GM12878 (cell line): ENCODE results near the gene NIPAL3. TPM values are rescaled to one million over a fixed set of nuclear protein-coding genes. Genes with fewer than 3 reads are reported as not detected.
A peak's percentile ranks its signal among the peaks of the same experiment; 100 is the strongest.

Experiments
- ASH2L ChIP-seq: fragments of 300-600, 200-600 bp; sonication (generic); IDR thresholded peaks from 2 replicates; pipeline ENCODE4 v1.6.1; 2017; ENCODE audit warnings: low read depth, mild to moderate bottlenecking, borderline replicate concordance
- CREM ChIP-seq: IDR thresholded peaks from 2 replicates; pipeline ENCODE4 v1.6.1; 2014; ENCODE audit warnings: antibody characterized with exemption, low read depth
- EP300 ChIP-seq, 2 experiments: fragments of 150-350 bp in 1 of 2; IDR thresholded peaks; 2 replicates each; pipeline ENCODE4 v1.6.1; 2011 to 2012; ENCODE audit warnings: low read depth in 2 of 2, low read length in 2 of 2, borderline replicate concordance in 1 of 2, improper control_type of control experiment in 1 of 2, inconsistent platforms in 1 of 2; ENCODE audit not compliant: control insufficient read depth in 1 of 2
- EZH2 ChIP-seq: IDR thresholded peaks from 2 replicates; pipeline ENCODE4 v1.6.1; 2012; ENCODE audit warnings: low read depth, mild to moderate bottlenecking, control low read depth, inconsistent platforms, low read length, borderline replicate concordance; ENCODE audit not compliant: control insufficient read depth
- GABPA ChIP-seq: IDR thresholded peaks from 2 replicates; pipeline ENCODE4 v1.6.1; 2014; ENCODE audit warnings: antibody characterized with exemption, low read depth, mild to moderate bottlenecking, inconsistent platforms
- KAT2A ChIP-seq: conservative IDR thresholded peaks from 2 replicates; pipeline ENCODE4 v1.6.1; 2011; ENCODE audit warnings: low read depth, low read length; ENCODE audit not compliant: control insufficient read depth
- KDM1A ChIP-seq: fragments of 200-600 bp; sonication (generic); IDR thresholded peaks from 2 replicates; pipeline ENCODE4 v1.6.1; 2016; ENCODE audit warnings: borderline replicate concordance
- KLF5 ChIP-seq: fragments of 450-650 bp; IDR thresholded peaks from 2 replicates; pipeline ENCODE4 v1.6.1; 2014; ENCODE audit warnings: mild to moderate bottlenecking; ENCODE audit not compliant: partially characterized antibody
- MLLT1 ChIP-seq: fragments of 450-650 bp; IDR thresholded peaks from 2 replicates; pipeline ENCODE4 v1.6.1; 2016; ENCODE audit warnings: mild to moderate bottlenecking
- MTA3 ChIP-seq: IDR thresholded peaks from 2 replicates; pipeline ENCODE4 v1.6.1; 2012; ENCODE audit warnings: low read length, inconsistent platforms, borderline replicate concordance
- POLR2AphosphoS5 ChIP-seq: IDR thresholded peaks from 2 replicates; pipeline ENCODE4 v1.6.1; 2011; ENCODE audit warnings: mild to moderate bottlenecking, low read length, inconsistent platforms
- SMARCA5 ChIP-seq: fragments of 450-650 bp; IDR thresholded peaks from 2 replicates; pipeline ENCODE4 v1.6.1; 2017; ENCODE audit warnings: mild to moderate bottlenecking
- SRF ChIP-seq, 2 experiments: IDR thresholded peaks; 2 replicates each; pipeline ENCODE4 v1.6.1; 2011; ENCODE audit warnings: low read depth in 2 of 2, low read length in 2 of 2, mild to moderate bottlenecking in 1 of 2, moderate library complexity in 1 of 2
- STAT1 ChIP-seq: fragments of 450-650 bp; conservative IDR thresholded peaks from 2 replicates; pipeline ENCODE4 v1.6.1; 2014; ENCODE audit warnings: antibody characterized with exemption, mild to moderate bottlenecking
- TARDBP ChIP-seq: IDR thresholded peaks from 2 replicates; pipeline ENCODE4 v1.6.1; 2016; ENCODE audit warnings: borderline replicate concordance
- ZNF384 ChIP-seq: IDR thresholded peaks from 2 replicates; pipeline ENCODE4 v1.6.1; 2012; ENCODE audit warnings: low read depth, mild to moderate bottlenecking, low read length, improper control_type of control experiment, borderline replicate concordance
- polyA plus RNA-seq, 11 experiments: library from polyadenylated mRNA; depleted of rRNA in 4 of 11; unstranded in 6 of 11; stranded (reverse) in 5 of 11; fragments of >200 nt; fragmentation: Nextera tagmentation in 4 of 11; fragmentation: Illumina TruSeq in 1 of 11; extraction: Ambion mirVana in 4 of 11; extraction: Trizol in 1 of 11; gene quantifications; 1 replicate in 1 of 11; 2 replicates in 10 of 11; pipeline versions ENCODE4 v1.2.1 to v1.2.3, GENCODE V29; 2011 to 2016; ENCODE audit warnings: inconsistent platforms in 2 of 11, missing spikeins in 2 of 11, low read depth in 1 of 11
- total RNA-seq, 4 experiments: library from RNA; depleted of rRNA in 3 of 4; stranded (reverse); fragments of >200 nt in 3 of 4; fragmentation: Illumina TruSeq in 1 of 4; extraction: Trizol in 1 of 4; gene quantifications; 2 replicates each; pipeline versions ENCODE4 v1.2.1 to v1.2.3, GENCODE V29; 2013 to 2021

NIPAL3 gene
- total and polyA plus RNA-seq, 10 of the 15 experiments (the other 5 are each of a cell fraction or from before 2014, with no cell fraction given) = 2.1 to 9.4 (median 4.2) TPM

GRCh38 chr1:24391882-24392603 lies 23.6 kb upstream of the NIPAL3 start (continued):
- peak; percentile 33; the same call in 1 of the 2 replicates for TF ChIP-seq CREM
- TF ChIP-seq KDM1A = no peak
- TF ChIP-seq STAT1 = 0 out of 2 replicates have a peak, but pooled peaks have one; percentile 38
- TF ChIP-seq EZH2 = no peak
- no peak for TF ChIP-seq ZNF384
- TF ChIP-seq POLR2AphosphoS5 = peak; percentile 43; the same call in 1 of the 2 replicates
- no peak for TF ChIP-seq GABPA
- no peak for TF ChIP-seq KLF5
- no peak for TF ChIP-seq KAT2A
- TF ChIP-seq EP300 (IDR thresholded peaks at IDR 0.05; ENCODE audit: borderline replicate concordance in 1 of 2, control insufficient read depth in 1 of 2, low read depth in 2 of 2, low read length in 2 of 2) = no peak
- no peak for TF ChIP-seq MLLT1
- no peak; the same call in 1 of the 2 replicates for TF ChIP-seq MTA3
- TF ChIP-seq SRF (IDR thresholded peaks at IDR 0.05; ENCODE audit: low read depth in 2 of 2, low read length in 2 of 2) = no peak
- TF ChIP-seq SMARCA5 = peak; percentile 35; the same call in 1 of the 2 replicates
- TF ChIP-seq ASH2L = no peak
- no peak for TF ChIP-seq TARDBP
